ENCODE data around the gene ATP2B2.

Gene ATP2B2

DNA sequence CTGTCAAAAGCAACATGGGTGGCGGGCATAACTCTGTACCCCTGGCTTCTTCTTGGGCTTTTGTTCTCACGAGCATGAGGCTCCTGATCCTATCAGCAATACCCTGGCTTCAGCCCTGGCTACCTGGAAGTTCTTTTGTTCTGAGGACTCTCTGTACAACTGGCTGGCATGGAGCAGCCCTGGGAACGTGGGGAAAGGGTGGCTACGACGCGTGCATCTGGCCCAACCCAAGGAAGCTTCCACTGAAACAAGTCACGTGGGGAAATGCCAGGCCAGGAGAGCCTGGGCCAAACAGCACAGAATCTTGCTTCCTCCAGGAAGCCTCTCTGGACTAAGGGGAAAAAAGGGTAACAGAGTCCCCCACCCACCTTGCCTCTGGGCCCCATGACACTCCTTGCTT is 22.7 kb upstream of the ATP2B2 start (continued):
- TF ChIP-seq, protein P1, sequence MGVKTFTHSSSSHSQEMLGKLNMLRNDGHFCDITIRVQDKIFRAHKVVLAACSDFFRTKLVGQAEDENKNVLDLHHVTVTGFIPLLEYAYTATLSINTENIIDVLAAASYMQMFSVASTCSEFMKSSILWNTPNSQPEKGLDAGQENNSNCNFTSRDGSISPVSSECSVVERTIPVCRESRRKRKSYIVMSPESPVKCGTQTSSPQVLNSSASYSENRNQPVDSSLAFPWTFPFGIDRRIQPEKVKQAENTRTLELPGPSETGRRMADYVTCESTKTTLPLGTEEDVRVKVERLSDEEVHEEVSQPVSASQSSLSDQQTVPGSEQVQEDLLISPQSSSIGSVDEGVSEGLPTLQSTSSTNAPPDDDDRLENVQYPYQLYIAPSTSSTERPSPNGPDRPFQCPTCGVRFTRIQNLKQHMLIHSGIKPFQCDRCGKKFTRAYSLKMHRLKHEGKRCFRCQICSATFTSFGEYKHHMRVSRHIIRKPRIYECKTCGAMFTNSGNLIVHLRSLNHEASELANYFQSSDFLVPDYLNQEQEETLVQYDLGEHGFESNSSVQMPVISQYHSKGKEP (tag by site-specific recombination; IDR thresholded peaks at IDR 0.05) = no peak
- no peak for TF ChIP-seq ZNF791 (tag by site-specific recombination; IDR thresholded peaks at IDR 0.05)
- TF ChIP-seq, protein P2, sequence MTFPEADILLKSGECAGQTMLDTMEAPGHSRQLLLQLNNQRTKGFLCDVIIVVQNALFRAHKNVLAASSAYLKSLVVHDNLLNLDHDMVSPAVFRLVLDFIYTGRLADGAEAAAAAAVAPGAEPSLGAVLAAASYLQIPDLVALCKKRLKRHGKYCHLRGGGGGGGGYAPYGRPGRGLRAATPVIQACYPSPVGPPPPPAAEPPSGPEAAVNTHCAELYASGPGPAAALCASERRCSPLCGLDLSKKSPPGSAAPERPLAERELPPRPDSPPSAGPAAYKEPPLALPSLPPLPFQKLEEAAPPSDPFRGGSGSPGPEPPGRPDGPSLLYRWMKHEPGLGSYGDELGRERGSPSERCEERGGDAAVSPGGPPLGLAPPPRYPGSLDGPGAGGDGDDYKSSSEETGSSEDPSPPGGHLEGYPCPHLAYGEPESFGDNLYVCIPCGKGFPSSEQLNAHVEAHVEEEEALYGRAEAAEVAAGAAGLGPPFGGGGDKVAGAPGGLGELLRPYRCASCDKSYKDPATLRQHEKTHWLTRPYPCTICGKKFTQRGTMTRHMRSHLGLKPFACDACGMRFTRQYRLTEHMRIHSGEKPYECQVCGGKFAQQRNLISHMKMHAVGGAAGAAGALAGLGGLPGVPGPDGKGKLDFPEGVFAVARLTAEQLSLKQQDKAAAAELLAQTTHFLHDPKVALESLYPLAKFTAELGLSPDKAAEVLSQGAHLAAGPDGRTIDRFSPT (tag by site-specific recombination; IDR thresholded peaks at IDR 0.05) = no peak
- TF ChIP-seq ZBTB48 (tag by site-specific recombination; IDR thresholded peaks at IDR 0.05) = no peak
- TF ChIP-seq ZNF433 (tag by site-specific recombination; IDR thresholded peaks at IDR 0.05; ENCODE audit: low read depth) = no peak

DNA sequence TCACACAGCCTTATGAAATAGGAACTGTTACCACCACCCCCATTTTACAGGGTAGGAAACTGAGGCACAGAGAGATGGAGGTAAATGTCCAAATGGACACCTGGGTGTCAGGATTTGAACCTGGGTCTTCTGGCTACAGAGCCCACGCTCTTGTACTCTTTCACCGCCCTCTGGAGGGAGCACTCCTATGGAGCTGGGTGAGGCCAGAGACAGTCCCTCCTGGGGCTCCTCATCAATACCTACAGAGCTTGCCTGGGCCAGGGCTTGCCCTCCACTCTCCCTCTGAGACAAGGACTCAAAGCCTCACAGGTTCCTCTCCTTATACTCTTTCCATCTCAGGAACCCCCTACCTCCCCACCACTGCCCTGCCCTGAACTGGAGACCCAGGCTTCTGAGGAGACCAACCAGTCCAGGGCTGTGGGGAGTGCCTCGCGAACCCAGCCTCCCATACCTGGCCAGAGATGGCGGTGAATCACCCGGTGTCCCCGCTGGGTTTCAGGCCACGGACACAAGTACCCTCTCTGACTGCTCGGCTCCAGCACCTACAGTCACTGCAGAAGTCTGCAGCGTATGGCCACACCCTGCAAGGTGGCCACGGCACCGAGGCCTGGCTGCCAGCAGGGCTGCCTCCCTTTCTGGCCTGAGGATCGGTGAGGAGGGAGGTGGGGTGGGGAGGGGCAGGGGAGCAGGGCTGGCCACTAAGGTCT is 22.1 kb upstream of the ATP2B2 start:
- no peak overlapping the region for H3K27ac ChIP-seq (ENCODE audit: extremely low read depth, low read depth, low read length)
- ChIA-PET POLR2A (no interaction called here), CTCF (interaction anchor here (1.0 kb wide), 1 partner anchor 286 kb away, joined by 4 read pairs; no protein-coding TSS in a partner anchor)
- H3K4me1 ChIP-seq (ENCODE audit: control insufficient read depth, insufficient read depth, low read length) = no peaks in the 10 kb centered on the region
- H3K4me3 ChIP-seq (ENCODE audit: low read depth, low read length) = no peak overlapping the region
- no peak for TF ChIP-seq MYNN (tag by site-specific recombination; IDR thresholded peaks at IDR 0.05; ENCODE audit: borderline replicate concordance)
- no peaks in the 10 kb centered on the region for H3K9me3 ChIP-seq (ENCODE audit: control insufficient read depth, insufficient read depth, low read depth, low read length)
- H3K36me3 ChIP-seq (ENCODE audit: control insufficient read depth in 2 of 2, insufficient read depth in 1 of 2, low read length in 2 of 2) = no peaks in the 10 kb centered on the region

DNA sequence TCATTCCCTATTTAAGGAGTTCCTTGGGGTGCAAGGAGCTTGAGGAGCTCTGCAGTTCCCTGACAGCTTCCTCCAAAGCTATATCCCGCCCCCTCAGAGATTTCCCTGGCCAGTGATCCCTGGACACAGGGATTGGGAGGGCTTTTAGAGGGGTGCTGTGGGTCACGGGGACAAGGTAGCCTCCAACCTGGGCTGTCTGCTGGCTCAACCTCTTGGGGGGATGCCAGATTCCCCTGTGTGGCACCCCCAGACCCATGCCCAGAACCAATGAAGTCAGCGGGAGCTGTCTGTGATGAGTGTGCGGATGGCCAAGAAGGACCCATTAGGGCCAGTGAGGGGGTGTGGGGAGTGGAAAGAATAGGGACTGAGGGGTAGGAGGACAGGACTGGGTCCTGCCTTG is 21.0 kb upstream of the ATP2B2 start:
- H3K36me3 ChIP-seq (ENCODE audit: control insufficient read depth in 2 of 2, insufficient read depth in 1 of 2, low read length in 2 of 2) = no peaks in the 10 kb centered on the region
- ChIA-PET POLR2A (no interaction called here), CTCF (interaction anchor here (0.5 kb wide), 2 partner anchors 332 to 905 kb away, joined by 3 read pairs; no protein-coding TSS in a partner anchor)
- H3K9me3 ChIP-seq (ENCODE audit: control insufficient read depth, insufficient read depth, low read depth, low read length) = no peaks in the 10 kb centered on the region
- H3K27ac ChIP-seq (ENCODE audit: extremely low read depth, low read depth, low read length) = no peak overlapping the region
- H3K4me1 ChIP-seq (ENCODE audit: control insufficient read depth, insufficient read depth, low read length) = no peaks in the 10 kb centered on the region
- no peak overlapping the region for H3K4me3 ChIP-seq (ENCODE audit: low read depth, low read length)
- TF ChIP-seq, protein P3, sequence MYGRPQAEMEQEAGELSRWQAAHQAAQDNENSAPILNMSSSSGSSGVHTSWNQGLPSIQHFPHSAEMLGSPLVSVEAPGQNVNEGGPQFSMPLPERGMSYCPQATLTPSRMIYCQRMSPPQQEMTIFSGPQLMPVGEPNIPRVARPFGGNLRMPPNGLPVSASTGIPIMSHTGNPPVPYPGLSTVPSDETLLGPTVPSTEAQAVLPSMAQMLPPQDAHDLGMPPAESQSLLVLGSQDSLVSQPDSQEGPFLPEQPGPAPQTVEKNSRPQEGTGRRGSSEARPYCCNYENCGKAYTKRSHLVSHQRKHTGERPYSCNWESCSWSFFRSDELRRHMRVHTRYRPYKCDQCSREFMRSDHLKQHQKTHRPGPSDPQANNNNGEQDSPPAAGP (tag by site-specific recombination; IDR thresholded peaks at IDR 0.05) = no peak
- TF ChIP-seq GLI2 (tag by site-specific recombination; IDR thresholded peaks at IDR 0.05; ENCODE audit: borderline replicate concordance, low read depth) (no peak), ZSCAN23 (tag by site-specific recombination; IDR thresholded peaks at IDR 0.05) (no peak), GFI1B (tag by site-specific recombination; IDR thresholded peaks at IDR 0.05) (no peak), ZNF791 (tag by site-specific recombination; IDR thresholded peaks at IDR 0.05) (no peak), ZNF549 (tag by site-specific recombination; IDR thresholded peaks at IDR 0.05) (no peak), ZNF274 (IDR thresholded peaks at IDR 0.05; ENCODE audit: low read length) (no peak), ZNF274 (tag by site-specific recombination; IDR thresholded peaks at IDR 0.05; ENCODE audit: borderline replicate concordance) (no peak), ZNF600 (tag by site-specific recombination; IDR thresholded peaks at IDR 0.05) (no peak), ZNF16 (tag by site-specific recombination; IDR thresholded peaks at IDR 0.05; ENCODE audit: low read depth) (no peak), GLIS2 (tag by site-specific recombination; IDR thresholded peaks at IDR 0.05) (no peak), IKZF3 (tag by site-specific recombination; IDR thresholded peaks at IDR 0.05) (no peak), ZNF529 (tag by site-specific recombination; IDR thresholded peaks at IDR 0.05; ENCODE audit: insufficient replicate concordance) (no peak), ZNF510 (tag by site-specific recombination; IDR thresholded peaks at IDR 0.05; ENCODE audit: insufficient replicate concordance) (no peak), ZNF777 (tag by site-specific recombination; IDR thresholded peaks at IDR 0.05; ENCODE audit: borderline replicate concordance) (no peak)
- TF ChIP-seq, protein P4, sequence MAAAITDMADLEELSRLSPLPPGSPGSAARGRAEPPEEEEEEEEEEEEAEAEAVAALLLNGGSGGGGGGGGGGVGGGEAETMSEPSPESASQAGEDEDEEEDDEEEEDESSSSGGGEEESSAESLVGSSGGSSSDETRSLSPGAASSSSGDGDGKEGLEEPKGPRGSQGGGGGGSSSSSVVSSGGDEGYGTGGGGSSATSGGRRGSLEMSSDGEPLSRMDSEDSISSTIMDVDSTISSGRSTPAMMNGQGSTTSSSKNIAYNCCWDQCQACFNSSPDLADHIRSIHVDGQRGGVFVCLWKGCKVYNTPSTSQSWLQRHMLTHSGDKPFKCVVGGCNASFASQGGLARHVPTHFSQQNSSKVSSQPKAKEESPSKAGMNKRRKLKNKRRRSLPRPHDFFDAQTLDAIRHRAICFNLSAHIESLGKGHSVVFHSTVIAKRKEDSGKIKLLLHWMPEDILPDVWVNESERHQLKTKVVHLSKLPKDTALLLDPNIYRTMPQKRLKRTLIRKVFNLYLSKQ (tag by site-specific recombination; IDR thresholded peaks at IDR 0.05; ENCODE audit: borderline replicate concordance) = no peak
- TF ChIP-seq, protein P5, sequence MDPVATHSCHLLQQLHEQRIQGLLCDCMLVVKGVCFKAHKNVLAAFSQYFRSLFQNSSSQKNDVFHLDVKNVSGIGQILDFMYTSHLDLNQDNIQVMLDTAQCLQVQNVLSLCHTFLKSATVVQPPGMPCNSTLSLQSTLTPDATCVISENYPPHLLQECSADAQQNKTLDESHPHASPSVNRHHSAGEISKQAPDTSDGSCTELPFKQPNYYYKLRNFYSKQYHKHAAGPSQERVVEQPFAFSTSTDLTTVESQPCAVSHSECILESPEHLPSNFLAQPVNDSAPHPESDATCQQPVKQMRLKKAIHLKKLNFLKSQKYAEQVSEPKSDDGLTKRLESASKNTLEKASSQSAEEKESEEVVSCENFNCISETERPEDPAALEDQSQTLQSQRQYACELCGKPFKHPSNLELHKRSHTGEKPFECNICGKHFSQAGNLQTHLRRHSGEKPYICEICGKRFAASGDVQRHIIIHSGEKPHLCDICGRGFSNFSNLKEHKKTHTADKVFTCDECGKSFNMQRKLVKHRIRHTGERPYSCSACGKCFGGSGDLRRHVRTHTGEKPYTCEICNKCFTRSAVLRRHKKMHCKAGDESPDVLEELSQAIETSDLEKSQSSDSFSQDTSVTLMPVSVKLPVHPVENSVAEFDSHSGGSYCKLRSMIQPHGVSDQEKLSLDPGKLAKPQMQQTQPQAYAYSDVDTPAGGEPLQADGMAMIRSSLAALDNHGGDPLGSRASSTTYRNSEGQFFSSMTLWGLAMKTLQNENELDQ (tag by site-specific recombination; IDR thresholded peaks at IDR 0.05; ENCODE audit: low read depth) = no peak
